ENCODE data around the gene MLLT3. TPM values are rescaled to one million over a fixed set of nuclear protein-coding genes. Genes with fewer than 3 reads are reported as not detected.

Gene MLLT3
- polyA plus RNA-seq, 1 experiment = 32.5 TPM

DNA sequence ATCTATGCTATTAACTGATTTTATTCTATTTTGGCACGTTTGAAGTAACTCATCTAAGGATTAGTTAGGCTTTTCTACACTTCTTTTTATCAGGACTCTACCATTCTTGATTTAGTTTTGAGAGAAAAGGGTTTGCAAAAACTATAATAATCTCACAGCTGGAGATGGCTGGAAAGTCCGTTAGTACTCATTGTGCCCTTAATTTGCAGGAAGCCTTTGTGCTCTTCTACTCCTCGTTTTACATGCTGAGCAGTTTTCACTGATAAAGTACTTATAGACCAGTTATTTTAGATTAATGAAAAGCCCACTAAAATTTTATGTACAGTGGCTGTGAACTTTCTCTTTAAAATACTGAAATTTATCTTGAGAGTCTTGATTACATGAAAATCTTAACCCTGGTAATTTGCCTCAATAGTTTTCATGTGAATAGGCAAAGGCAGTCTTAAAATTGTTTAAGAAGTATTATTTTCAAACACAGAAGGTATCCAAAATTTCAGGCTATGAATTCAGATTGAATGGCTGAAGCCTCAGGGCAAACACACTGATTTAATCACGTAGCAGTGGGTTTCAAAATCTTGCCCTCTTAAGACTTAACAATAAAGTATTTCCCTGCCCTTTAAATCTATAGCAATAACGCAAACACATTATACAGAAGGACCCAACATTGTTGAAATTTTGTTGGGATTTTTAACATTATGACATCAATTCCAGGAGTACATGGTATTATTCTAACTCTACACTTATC lies 18.6 kb downstream of the MLLT3 start:
- no peak overlapping the region for H3K4me3 ChIP-seq (ENCODE audit: low read depth, low read length)
- no peaks in the 10 kb centered on the region for H3K27me3 ChIP-seq (ENCODE audit: control insufficient read depth, insufficient read depth, low read length)
- POLR2A ChIA-PET = interaction anchor here (0.6 to 2.5 kb wide), 2 partner anchors 19 kb away, joined by 3 to 9 read pairs; partner anchors contain the start of gene MLLT3
- no peak for DNase-seq (ENCODE audit: low read depth, low spot score)
- CTCF ChIA-PET = interaction anchor here (2.4 to 2.9 kb wide), 2 partner anchors 20 to 338 kb away, joined by 8 to 32 read pairs; partner anchors contain the start of gene MLLT3
- H3K27ac ChIP-seq (ENCODE audit: low read depth, low read length) = no peak overlapping the region
- TF ChIP-seq, protein P1, sequence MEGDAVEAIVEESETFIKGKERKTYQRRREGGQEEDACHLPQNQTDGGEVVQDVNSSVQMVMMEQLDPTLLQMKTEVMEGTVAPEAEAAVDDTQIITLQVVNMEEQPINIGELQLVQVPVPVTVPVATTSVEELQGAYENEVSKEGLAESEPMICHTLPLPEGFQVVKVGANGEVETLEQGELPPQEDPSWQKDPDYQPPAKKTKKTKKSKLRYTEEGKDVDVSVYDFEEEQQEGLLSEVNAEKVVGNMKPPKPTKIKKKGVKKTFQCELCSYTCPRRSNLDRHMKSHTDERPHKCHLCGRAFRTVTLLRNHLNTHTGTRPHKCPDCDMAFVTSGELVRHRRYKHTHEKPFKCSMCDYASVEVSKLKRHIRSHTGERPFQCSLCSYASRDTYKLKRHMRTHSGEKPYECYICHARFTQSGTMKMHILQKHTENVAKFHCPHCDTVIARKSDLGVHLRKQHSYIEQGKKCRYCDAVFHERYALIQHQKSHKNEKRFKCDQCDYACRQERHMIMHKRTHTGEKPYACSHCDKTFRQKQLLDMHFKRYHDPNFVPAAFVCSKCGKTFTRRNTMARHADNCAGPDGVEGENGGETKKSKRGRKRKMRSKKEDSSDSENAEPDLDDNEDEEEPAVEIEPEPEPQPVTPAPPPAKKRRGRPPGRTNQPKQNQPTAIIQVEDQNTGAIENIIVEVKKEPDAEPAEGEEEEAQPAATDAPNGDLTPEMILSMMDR (IDR thresholded peaks at IDR 0.05; ENCODE audit: low read depth, low read length) = no peak
- no peaks in the 10 kb centered on the region for H3K9me3 ChIP-seq (ENCODE audit: control insufficient read depth, insufficient read depth, low read length)

DNA sequence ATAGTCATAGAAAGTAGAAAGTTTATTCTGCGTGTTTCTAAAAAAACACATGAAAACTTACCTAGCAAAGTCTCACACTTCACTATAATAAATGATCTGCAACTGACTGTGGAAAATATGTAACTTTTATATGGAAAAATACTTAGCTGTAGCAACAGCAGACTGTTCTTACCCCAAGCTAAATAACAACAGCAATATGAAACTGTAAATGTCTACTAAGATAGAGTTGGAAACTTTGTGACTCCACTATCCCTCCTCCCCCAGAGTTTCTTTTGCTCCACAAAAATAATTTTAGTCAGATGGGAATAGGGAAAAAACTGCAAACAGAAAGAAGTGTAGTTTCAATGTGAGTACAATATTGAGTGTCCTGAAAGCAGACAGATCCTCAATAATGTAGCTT lies 21.0 kb downstream of the MLLT3 start:
- TF ChIP-seq, protein P1 (IDR thresholded peaks at IDR 0.05; ENCODE audit: low read depth, low read length) = no peak
- Histone ChIP-seq H3K9me3 (ENCODE audit: control insufficient read depth, insufficient read depth, low read length) (no peaks in the 10 kb centered on the region), H3K27me3 (ENCODE audit: control insufficient read depth, insufficient read depth, low read length) (no peaks in the 10 kb centered on the region), H3K4me3 (ENCODE audit: low read depth, low read length) (no peak overlapping the region), H3K27ac (ENCODE audit: low read depth, low read length) (no peak overlapping the region)
- POLR2A ChIA-PET = no interaction called here
- CTCF ChIA-PET = interaction anchor here (1.2 to 3.8 kb wide), 3 partner anchors 11 to 24 kb away, joined by 3 to 10 read pairs (median 3); no protein-coding TSS in a partner anchor
- DNase-seq (ENCODE audit: low read depth, low spot score) = no peak

DNA sequence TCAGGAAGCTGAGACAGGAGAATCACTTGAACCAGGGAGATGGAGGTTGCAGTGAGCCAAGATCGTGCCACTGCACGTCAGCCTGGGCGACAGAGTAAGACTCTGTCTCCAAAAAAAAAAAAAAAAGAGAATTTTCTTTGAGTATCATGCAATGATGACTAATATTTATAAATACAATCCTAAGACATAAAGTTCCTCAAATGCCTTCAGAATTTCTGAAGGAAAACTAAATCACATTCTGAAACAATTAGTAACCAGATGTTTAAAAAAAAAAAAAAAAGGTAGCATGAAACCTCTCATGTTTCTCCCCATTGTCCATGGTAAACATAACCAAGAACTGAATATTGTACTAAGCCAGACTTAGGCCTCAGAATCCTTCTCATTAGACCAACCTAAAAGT lies 23.1 kb downstream of the MLLT3 start:
- no peak for DNase-seq (ENCODE audit: low read depth, low spot score)
- CTCF ChIA-PET = interaction anchor here (0.7 to 3.8 kb wide), 5 partner anchors 13 to 342 kb away, joined by 3 to 10 read pairs (median 4); no protein-coding TSS in a partner anchor

DNA sequence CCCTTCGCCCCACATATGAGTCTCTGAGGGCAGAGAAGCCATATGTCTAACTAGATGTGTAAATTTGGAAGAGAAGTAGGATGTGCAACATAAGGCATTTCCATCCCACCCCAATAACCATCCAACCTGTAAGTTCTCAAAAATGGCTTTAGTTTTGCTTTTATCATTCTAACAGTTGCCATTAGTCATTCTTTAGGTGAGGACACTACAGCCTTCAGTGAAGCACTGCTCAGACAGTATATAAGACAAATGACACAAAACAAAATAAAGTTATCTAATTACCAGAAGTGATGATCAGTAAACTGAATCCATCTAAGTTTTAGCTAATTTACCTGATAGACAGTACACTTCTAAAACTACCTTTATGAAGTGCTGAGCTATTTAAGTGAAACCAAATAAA lies 23.9 kb downstream of the MLLT3 start:
- TF ChIP-seq, protein P1 (IDR thresholded peaks at IDR 0.05; ENCODE audit: low read depth, low read length) = no peak
- ChIA-PET CTCF (interaction anchor here (1.4 to 1.5 kb wide), 2 partner anchors 14 to 27 kb away, joined by 3 to 4 read pairs; no protein-coding TSS in a partner anchor), POLR2A (no interaction called here)
- no peak overlapping the region for H3K27ac ChIP-seq (ENCODE audit: low read depth, low read length)
- no peak overlapping the region for H3K4me3 ChIP-seq (ENCODE audit: low read depth, low read length)
- H3K9me3 ChIP-seq (ENCODE audit: control insufficient read depth, insufficient read depth, low read length) = no peaks in the 10 kb centered on the region
- DNase-seq (ENCODE audit: low read depth, low spot score) = no peak
- no peaks in the 10 kb centered on the region for H3K27me3 ChIP-seq (ENCODE audit: control insufficient read depth, insufficient read depth, low read length)

More for the DNA sequence above, 23.1 kb downstream of the MLLT3 start:
- Histone ChIP-seq H3K27me3 (ENCODE audit: control insufficient read depth, insufficient read depth, low read length) (no peaks in the 10 kb centered on the region), H3K9me3 (ENCODE audit: control insufficient read depth, insufficient read depth, low read length) (no peaks in the 10 kb centered on the region), H3K27ac (ENCODE audit: low read depth, low read length) (no peak overlapping the region), H3K4me3 (ENCODE audit: low read depth, low read length) (no peak overlapping the region)
- POLR2A ChIA-PET = interaction anchor here (0.7 to 1.0 kb wide), 2 partner anchors 23 to 219 kb away, joined by 5 read pairs; partner anchors contain the start of gene MLLT3
- TF ChIP-seq, protein P1 (IDR thresholded peaks at IDR 0.05; ENCODE audit: low read depth, low read length) = no peak

DNA sequence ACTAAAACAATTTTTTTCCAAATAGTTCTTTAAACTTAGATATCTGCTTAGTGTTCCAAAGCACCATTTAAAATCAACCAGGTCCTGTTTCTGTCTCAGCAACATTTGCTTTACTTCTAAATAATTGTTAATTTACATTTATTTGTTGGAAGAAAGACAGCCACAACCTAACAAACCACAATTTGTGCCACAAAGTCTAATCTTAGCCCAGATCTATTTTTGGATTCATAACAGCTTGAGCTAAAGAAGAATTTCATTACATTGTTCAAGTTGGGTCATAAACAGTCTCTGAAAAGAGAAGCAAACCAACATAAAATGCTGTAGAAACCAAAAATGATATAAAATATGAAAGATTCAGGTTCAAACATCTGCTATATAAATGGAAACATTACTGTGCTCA lies 24.4 kb downstream of the MLLT3 start:
- DNase-seq (ENCODE audit: low read depth, low spot score) = no peak
- Histone ChIP-seq H3K4me3 (ENCODE audit: low read depth, low read length) (no peak overlapping the region), H3K9me3 (ENCODE audit: control insufficient read depth, insufficient read depth, low read length) (no peaks in the 10 kb centered on the region), H3K27ac (ENCODE audit: low read depth, low read length) (no peak overlapping the region), H3K27me3 (ENCODE audit: control insufficient read depth, insufficient read depth, low read length) (no peaks in the 10 kb centered on the region)
- TF ChIP-seq, protein P1 (IDR thresholded peaks at IDR 0.05; ENCODE audit: low read depth, low read length) = no peak
- POLR2A ChIA-PET = no interaction called here
- CTCF ChIA-PET = interaction anchor here (1.3 to 2.0 kb wide), 3 partner anchors 14 to 343 kb away, joined by 3 to 6 read pairs (median 5); no protein-coding TSS in a partner anchor

All from AG04450 (cell line).